Fibroblast of pulmonary artery (primary cell): Measurements from ENCODE around the gene ANO2.

Source experiments
- DNase-seq: peaks from one replicate; pipeline ENCODE4 v3.0.0-alpha.2; 2010; ENCODE audit warnings: low read depth
- H3K4me3 ChIP-seq: replicated peaks from 2 replicates; pipeline ENCODE4 v1.5.1; 2011; ENCODE audit warnings: low read depth, mild to moderate bottlenecking, control low read depth, low read length, moderate library complexity
- TF ChIP-seq, protein P1 (sequence below): IDR thresholded peaks from 2 replicates; pipeline ENCODE4 v1.5.1; 2011; ENCODE audit warnings: mild to moderate bottlenecking, control low read depth, low read length, inconsistent platforms; ENCODE audit errors: missing control alignments

ANO2 gene

DNA sequence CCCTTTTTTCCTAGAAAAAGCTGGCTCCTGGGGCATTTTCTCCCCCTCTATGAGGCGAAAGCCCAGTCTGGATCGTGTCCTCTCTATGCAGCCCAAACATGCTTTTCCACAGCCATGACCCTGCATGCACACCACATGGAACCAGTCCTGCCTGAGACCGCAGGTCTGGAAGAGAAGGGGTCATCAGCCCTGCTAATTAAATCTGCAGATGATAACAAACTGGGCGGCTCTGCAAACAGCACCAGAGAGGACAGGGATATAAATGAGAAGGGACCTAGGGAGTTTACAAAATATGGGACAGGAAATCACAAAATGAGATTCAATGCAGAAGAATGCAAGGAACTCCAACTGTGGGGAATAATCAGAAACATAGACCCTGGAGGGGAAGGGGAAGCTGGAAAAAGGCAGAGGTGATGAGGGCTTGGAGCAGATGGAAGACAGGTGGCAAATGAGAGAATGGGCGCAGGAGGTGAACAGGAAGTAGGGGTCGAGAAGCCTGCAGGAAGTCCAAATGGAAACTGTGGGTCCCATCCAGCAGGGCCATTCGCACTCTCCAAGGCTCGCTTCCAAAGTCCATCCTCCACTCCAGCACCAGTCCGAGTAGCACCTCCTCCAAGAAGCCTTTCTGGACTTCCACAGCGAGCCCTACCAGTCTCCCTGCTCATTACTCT, 76.3 kb downstream of the ANO2 start:
- TF ChIP-seq, protein P1, sequence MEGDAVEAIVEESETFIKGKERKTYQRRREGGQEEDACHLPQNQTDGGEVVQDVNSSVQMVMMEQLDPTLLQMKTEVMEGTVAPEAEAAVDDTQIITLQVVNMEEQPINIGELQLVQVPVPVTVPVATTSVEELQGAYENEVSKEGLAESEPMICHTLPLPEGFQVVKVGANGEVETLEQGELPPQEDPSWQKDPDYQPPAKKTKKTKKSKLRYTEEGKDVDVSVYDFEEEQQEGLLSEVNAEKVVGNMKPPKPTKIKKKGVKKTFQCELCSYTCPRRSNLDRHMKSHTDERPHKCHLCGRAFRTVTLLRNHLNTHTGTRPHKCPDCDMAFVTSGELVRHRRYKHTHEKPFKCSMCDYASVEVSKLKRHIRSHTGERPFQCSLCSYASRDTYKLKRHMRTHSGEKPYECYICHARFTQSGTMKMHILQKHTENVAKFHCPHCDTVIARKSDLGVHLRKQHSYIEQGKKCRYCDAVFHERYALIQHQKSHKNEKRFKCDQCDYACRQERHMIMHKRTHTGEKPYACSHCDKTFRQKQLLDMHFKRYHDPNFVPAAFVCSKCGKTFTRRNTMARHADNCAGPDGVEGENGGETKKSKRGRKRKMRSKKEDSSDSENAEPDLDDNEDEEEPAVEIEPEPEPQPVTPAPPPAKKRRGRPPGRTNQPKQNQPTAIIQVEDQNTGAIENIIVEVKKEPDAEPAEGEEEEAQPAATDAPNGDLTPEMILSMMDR: no peak
- H3K4me3 ChIP-seq: no peak overlapping the region
- no peak for DNase-seq

DNA sequence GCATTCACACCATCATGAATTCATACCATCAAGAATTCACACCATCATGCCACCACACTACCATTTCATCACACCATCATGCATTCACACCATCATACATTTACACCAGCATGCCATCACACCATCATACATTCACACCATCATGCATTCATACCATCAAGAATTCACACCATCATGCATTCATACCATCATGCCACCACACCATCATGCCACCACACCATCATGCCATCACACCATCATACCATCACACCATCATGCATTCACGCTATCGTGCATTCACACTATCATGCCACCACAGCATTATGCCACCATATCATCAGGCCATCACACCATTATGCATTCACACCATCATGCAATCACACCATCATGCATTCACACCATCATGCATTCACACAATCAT, 79.7 kb downstream of the ANO2 start:
- H3K4me3 ChIP-seq: no peak overlapping the region
- TF ChIP-seq, protein P1: no peak
- DNase-seq: no peak

DNA sequence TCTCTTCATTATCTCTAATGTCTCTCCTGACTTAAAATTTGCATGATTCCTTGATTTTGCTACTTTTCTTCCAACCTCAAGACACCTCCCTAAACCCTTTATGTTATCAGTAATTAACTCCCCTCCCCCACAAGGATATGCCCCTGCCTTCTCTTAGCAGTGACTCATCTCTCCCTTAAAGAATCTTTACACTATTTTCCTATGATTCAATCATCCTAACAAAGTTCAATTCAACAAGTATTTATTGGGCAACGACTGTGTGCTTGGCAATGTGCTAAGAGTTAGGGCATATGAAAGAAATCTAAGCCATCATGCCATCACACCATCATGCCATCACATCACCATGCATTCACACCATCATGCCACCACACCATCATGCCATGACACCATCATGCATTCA, 80.1 kb downstream of the ANO2 start:
- TF ChIP-seq, protein P1: no peak
- DNase-seq: no peak
- no peak overlapping the region for H3K4me3 ChIP-seq

DNA sequence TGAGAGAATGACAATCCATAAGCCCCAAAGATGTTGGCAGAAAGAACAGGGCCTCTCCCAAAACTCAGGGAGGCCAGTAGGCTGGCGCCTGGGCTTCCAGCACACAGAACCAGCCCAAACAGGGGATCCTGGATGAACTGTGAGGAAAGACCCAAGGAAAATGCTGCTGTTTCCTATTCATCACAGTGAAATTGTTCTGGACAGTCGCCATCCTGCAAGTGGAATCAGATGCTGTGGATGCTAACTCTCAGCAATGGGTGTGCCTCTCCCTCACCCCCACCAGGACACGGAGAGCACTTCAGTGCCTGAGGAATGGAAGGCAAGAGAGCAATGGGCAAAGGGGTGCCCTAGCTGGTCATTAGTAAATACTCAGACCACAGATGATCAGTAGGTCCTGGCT, 80.8 kb downstream of the ANO2 start:
- H3K4me3 ChIP-seq: no peak overlapping the region
- no peak for DNase-seq
- TF ChIP-seq, protein P1: no peak

DNA sequence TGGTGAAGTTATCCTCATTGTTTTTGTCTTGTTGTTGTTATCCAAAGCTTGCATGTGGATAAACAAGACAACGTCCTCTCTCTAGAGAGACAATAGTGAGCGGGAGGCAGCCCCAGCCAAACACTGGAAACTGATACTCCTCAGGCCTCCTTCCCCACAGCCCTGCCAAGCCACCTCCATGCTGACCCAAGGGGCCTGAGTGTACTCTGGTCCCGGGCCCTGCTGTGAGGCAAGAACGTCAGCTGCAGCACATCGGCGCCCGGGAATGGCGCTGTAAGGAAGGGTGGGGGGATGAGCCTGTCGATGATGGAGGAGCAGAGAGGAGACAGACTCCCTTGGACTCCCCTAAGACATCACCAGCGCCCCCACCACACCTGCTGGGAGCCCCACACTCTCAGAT, 83.6 kb downstream of the ANO2 start:
- DNase-seq: no peak
- TF ChIP-seq, protein P1: no peak
- no peak overlapping the region for H3K4me3 ChIP-seq

DNA sequence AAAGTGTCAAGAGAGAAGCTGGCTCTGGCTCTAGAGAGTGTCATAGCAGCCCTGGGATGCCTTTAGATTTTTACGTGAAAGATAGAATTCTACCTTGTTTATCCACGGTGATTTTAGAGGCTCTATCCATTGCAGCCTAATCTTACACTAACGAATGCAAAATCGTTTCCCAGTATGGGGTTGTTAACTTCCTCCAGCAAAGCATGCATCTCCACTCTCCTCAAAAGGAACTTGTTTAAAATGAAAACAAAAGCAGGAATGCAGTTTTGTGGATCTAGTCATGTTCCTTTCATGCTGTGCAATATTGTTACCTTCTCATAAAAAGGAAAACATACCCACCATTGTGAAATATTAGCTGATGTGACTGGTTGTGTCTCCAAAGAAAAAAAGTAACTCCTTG, 88.4 kb downstream of the ANO2 start:
- DNase-seq: no peak
- TF ChIP-seq, protein P1: no peak
- no peak overlapping the region for H3K4me3 ChIP-seq

DNA sequence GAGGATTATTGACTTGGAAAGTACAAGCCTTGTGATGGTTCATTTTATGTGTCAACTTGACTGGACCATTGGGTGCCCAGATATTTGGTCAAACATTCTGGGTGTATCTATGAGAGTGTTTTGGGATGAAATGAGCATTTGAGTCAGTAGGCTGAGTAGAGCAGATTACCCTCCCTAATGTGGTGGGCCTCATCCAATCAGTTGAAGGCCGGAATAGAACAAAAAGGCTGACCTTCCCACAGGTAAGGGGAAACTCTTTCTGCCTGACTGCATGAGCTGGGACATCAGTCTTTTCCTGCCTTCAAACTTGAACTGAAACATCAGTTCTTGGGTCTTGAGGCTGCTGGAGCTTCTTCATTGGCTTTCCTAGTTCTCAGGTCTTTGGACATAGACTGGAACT, 98.1 kb downstream of the ANO2 start:
- TF ChIP-seq, protein P1: no peak
- no peak for DNase-seq
- H3K4me3 ChIP-seq: no peak overlapping the region
